Astrocyte (in vitro differentiated cells and primary cell): Measurements from ENCODE around the gene NRGN. TPM values are rescaled to one million over a fixed set of nuclear protein-coding genes. Genes with fewer than 3 reads are reported as not detected.

Experiments
- DNase-seq: peaks from one replicate; pipeline ENCODE4 v3.0.0-alpha.2; 2010; ENCODE audit warnings: low read depth
- FAIRE-seq: peaks from 2 replicates; lab custom pipeline; 2011; peaks lifted over from hg19 to GRCh38; lab: Jason Lieb, UNC
- H2AFZ ChIP-seq: 2 replicates; pipeline ENCODE4 v1.6.0; 2012; ENCODE audit warnings: low read depth, low read length, inconsistent platforms
- H3K27ac ChIP-seq: 2 replicates; pipeline ENCODE4 v1.5.1; 2011; ENCODE audit warnings: low read depth, low read length, inconsistent platforms
- H3K27me3 ChIP-seq: 2 replicates; pipeline ENCODE4 v1.6.0; 2011; ENCODE audit warnings: low read length, inconsistent platforms; ENCODE audit not compliant: insufficient read depth
- H3K36me3 ChIP-seq: 2 replicates; pipeline ENCODE4 v1.5.1; 2011; ENCODE audit warnings: low read length, inconsistent platforms; ENCODE audit not compliant: insufficient read depth
- H3K4me1 ChIP-seq: 2 replicates; pipeline ENCODE4 v1.5.1; 2011; ENCODE audit warnings: low read length, inconsistent platforms; ENCODE audit not compliant: insufficient read depth
- H3K4me2 ChIP-seq: 2 replicates; pipeline ENCODE4 v1.6.0; 2012; ENCODE audit warnings: low read length, inconsistent platforms
- H3K4me3 ChIP-seq: 2 replicates; pipeline ENCODE4 v1.5.1; 2011; ENCODE audit warnings: low read depth, mild to moderate bottlenecking, low read length, inconsistent platforms; ENCODE audit not compliant: insufficient read depth
- H3K79me2 ChIP-seq: 2 replicates; pipeline ENCODE4 v1.6.0; 2012; ENCODE audit warnings: mild to moderate bottlenecking, low read length, inconsistent platforms; ENCODE audit not compliant: insufficient read depth
- H3K9ac ChIP-seq: 2 replicates; pipeline ENCODE4 v1.6.0; 2012; ENCODE audit warnings: mild to moderate bottlenecking, low read length, inconsistent platforms
- H3K9me3 ChIP-seq: 2 replicates; pipeline ENCODE4 v1.5.1; 2012; ENCODE audit warnings: low read depth, mild to moderate bottlenecking, low read length, inconsistent platforms; ENCODE audit not compliant: insufficient read depth
- H4K20me1 ChIP-seq: 2 replicates; pipeline ENCODE4 v1.6.0; 2012; ENCODE audit warnings: low read length, inconsistent platforms; ENCODE audit not compliant: insufficient read depth
- H3K27ac Mint-ChIP-seq: one replicate; pipeline ENCODE4 v1.8.0; 2021; ENCODE audit warnings: mild to moderate bottlenecking, mixed read lengths; ENCODE audit not compliant: unreplicated experiment
- H3K27me3 Mint-ChIP-seq: one replicate; pipeline ENCODE4 v1.8.0; 2021; ENCODE audit warnings: low read depth, mixed read lengths; ENCODE audit not compliant: unreplicated experiment
- H3K36me3 Mint-ChIP-seq: one replicate; pipeline ENCODE4 v1.8.0; 2021; ENCODE audit warnings: low read depth, mixed read lengths; ENCODE audit not compliant: unreplicated experiment
- H3K4me1 Mint-ChIP-seq: one replicate; pipeline ENCODE4 v1.8.0; 2021; ENCODE audit warnings: low read depth, mixed read lengths; ENCODE audit not compliant: unreplicated experiment
- H3K4me3 Mint-ChIP-seq: one replicate; pipeline ENCODE4 v1.8.0; 2021; ENCODE audit warnings: mild to moderate bottlenecking, moderate library complexity, mixed read lengths; ENCODE audit not compliant: unreplicated experiment
- H3K9me3 Mint-ChIP-seq: one replicate; pipeline ENCODE4 v1.8.0; 2021; ENCODE audit warnings: mild to moderate bottlenecking, mixed read lengths; ENCODE audit not compliant: unreplicated experiment
- EZH2 ChIP-seq: IDR thresholded peaks from 2 replicates; pipeline ENCODE4 v1.6.1; 2012; ENCODE audit warnings: mild to moderate bottlenecking, low read length, inconsistent platforms; ENCODE audit not compliant: insufficient read depth
- total RNA-seq: library from RNA; stranded (reverse); gene quantifications from 2 replicates; pipeline ENCODE4 v1.2.1, GENCODE V29; 2021
- TF ChIP-seq, protein P1 (sequence below): IDR thresholded peaks from 2 replicates; pipeline ENCODE4 v1.5.1; 2011; ENCODE audit warnings: low read depth, mild to moderate bottlenecking, inconsistent platforms, low read length, moderate library complexity; ENCODE audit not compliant: insufficient read depth

Gene NRGN
- total RNA-seq, 1 donor from 2014 or later: 1.7 TPM

- peaks cover 7% of the 10 kb centered on the region for H3K4me1 Mint-ChIP-seq
- H3K27ac Mint-ChIP-seq: no peak overlapping the region
- no peak for DNase-seq
- no peak overlapping the region for H2AFZ ChIP-seq
- peaks cover 12% of the 10 kb centered on the region for H3K27me3 ChIP-seq
- H3K4me3 Mint-ChIP-seq: no peak overlapping the region
- no peak overlapping the region for H3K27ac ChIP-seq
- H3K9ac ChIP-seq: no peak overlapping the region
- peaks cover 72% of the 10 kb centered on the region for H3K27me3 Mint-ChIP-seq
- TF ChIP-seq EZH2: no peak
- TF ChIP-seq, protein P1, sequence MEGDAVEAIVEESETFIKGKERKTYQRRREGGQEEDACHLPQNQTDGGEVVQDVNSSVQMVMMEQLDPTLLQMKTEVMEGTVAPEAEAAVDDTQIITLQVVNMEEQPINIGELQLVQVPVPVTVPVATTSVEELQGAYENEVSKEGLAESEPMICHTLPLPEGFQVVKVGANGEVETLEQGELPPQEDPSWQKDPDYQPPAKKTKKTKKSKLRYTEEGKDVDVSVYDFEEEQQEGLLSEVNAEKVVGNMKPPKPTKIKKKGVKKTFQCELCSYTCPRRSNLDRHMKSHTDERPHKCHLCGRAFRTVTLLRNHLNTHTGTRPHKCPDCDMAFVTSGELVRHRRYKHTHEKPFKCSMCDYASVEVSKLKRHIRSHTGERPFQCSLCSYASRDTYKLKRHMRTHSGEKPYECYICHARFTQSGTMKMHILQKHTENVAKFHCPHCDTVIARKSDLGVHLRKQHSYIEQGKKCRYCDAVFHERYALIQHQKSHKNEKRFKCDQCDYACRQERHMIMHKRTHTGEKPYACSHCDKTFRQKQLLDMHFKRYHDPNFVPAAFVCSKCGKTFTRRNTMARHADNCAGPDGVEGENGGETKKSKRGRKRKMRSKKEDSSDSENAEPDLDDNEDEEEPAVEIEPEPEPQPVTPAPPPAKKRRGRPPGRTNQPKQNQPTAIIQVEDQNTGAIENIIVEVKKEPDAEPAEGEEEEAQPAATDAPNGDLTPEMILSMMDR: no peak
- H3K4me1 ChIP-seq: peaks cover 5% of the 10 kb centered on the region
- FAIRE-seq: no peak
- H3K4me2 ChIP-seq: no peak overlapping the region
- no peak overlapping the region for H3K4me3 ChIP-seq
- no peaks in the 10 kb centered on the region for H3K9me3 Mint-ChIP-seq
- no peaks in the 10 kb centered on the region for H3K9me3 ChIP-seq
- no peaks in the 10 kb centered on the region for H3K36me3 Mint-ChIP-seq
- no peaks in the 10 kb centered on the region for H3K36me3 ChIP-seq
- no peaks in the 10 kb centered on the region for H3K79me2 ChIP-seq
- H4K20me1 ChIP-seq: peaks cover 2% of the 10 kb centered on the region
These were observed 2.0 kb upstream of the NRGN start for GRCh38 chr11:124737638-124738305.

DNA sequence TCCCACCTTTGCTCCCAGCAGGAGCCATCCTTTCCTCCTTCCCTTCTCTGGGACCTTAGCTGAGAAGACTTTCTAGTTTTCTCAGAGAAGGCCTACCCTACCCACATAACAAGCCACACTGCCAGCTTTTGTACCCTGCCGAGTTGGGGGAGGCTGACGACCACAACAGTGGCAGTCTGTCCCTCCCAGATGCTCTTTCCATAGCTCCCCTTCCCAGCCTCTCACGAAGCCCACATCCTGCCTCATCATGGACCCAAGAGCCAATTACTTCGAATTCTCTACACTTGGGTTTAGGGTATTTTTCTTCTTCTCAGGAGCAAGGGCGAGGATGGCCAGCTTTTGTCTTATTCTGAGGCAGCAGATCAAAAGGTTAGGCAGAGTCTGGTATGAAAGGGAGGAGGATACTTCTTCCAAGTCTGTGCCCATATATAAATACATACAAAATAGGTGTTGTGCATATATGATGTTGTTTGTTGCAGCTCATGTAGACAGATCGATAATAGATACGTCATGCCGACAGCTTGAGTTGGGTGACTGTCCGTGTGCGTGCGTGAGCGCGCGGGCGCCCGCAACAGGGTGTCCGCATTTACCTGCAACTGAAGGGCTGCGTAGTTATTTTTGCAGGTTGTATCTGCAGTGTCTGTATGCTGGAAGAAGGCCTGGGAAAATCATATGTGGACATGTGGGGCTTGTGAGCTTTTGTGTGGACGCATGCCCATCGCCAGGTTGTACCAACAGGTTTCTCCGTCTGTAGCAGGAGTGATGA, 846 bp upstream of the NRGN start:
- peaks cover 13% of the 10 kb centered on the region for H3K27me3 ChIP-seq
- no peak overlapping the region for H3K27ac ChIP-seq
- H3K4me3 Mint-ChIP-seq: peak overlapping the region; percentile 86
- H3K4me1 ChIP-seq: peaks cover 5% of the 10 kb centered on the region
- DNase-seq: no peak
- H3K4me1 Mint-ChIP-seq: peaks cover 7% of the 10 kb centered on the region
- TF ChIP-seq, protein P1: no peak
- no peak for TF ChIP-seq EZH2
- peak overlapping the region; percentile 99 for H3K4me2 ChIP-seq
- H3K9ac ChIP-seq: peak overlapping the region; percentile 64
- peak overlapping the region; percentile 60 for H3K4me3 ChIP-seq
- peak overlapping the region; percentile 87 for H2AFZ ChIP-seq
- peaks cover 4% of the 10 kb centered on the region for H4K20me1 ChIP-seq
- H3K9me3 Mint-ChIP-seq: peaks cover 3% of the 10 kb centered on the region
- no peak for FAIRE-seq
- H3K79me2 ChIP-seq: no peaks in the 10 kb centered on the region
- no peaks in the 10 kb centered on the region for H3K9me3 ChIP-seq
- peaks cover 4% of the 10 kb centered on the region for H3K36me3 Mint-ChIP-seq
- H3K27me3 Mint-ChIP-seq: peaks cover 82% of the 10 kb centered on the region
- H3K36me3 ChIP-seq: no peaks in the 10 kb centered on the region
- H3K27ac Mint-ChIP-seq: no peak overlapping the region
